Neural crest cell (in vitro differentiated cells): ENCODE results near the gene CDR2L. TPM values are rescaled to one million over a fixed set of nuclear protein-coding genes. Genes with fewer than 3 reads are reported as not detected.

Experiments used
- DNase-seq: peaks from one replicate; pipeline ENCODE4 v3.0.0; 2021; ENCODE audit warnings: low read depth, mixed read lengths, low spot score
- H3K27ac Mint-ChIP-seq: one replicate; pipeline ENCODE4 v1.8.0; 2021; ENCODE audit warnings: mild to moderate bottlenecking, mixed read lengths; ENCODE audit not compliant: unreplicated experiment
- H3K27me3 Mint-ChIP-seq: 2 replicates; pipeline ENCODE4 v1.8.0; 2021; ENCODE audit warnings: low read depth, mild to moderate bottlenecking, mixed read lengths
- H3K36me3 Mint-ChIP-seq: 2 replicates; pipeline ENCODE4 v1.8.0; 2021; ENCODE audit warnings: low read depth, mild to moderate bottlenecking, mixed read lengths
- H3K4me1 Mint-ChIP-seq: 2 replicates; pipeline ENCODE4 v1.8.0; 2021; ENCODE audit warnings: mixed read lengths
- H3K4me3 Mint-ChIP-seq: one replicate; pipeline ENCODE4 v1.8.0; 2021; ENCODE audit warnings: mild to moderate bottlenecking, mixed read lengths
- H3K9me3 Mint-ChIP-seq: 2 replicates; pipeline ENCODE4 v1.8.0; 2021; ENCODE audit warnings: mixed read lengths
- total RNA-seq: library from RNA; stranded (reverse); gene quantifications from 2 replicates; pipeline ENCODE4 v1.2.1, GENCODE V29; 2021
- TF ChIP-seq, protein P1 (sequence below): fragments of 200-600 bp; sonication (generic); conservative IDR thresholded peaks from 2 replicates; pipeline ENCODE4 v1.5.0; 2021; ENCODE audit warnings: antibody characterized with exemption, mild to moderate bottlenecking

Gene CDR2L
- total RNA-seq, 1 donor from 2014 or later = 24.1 TPM

DNA sequence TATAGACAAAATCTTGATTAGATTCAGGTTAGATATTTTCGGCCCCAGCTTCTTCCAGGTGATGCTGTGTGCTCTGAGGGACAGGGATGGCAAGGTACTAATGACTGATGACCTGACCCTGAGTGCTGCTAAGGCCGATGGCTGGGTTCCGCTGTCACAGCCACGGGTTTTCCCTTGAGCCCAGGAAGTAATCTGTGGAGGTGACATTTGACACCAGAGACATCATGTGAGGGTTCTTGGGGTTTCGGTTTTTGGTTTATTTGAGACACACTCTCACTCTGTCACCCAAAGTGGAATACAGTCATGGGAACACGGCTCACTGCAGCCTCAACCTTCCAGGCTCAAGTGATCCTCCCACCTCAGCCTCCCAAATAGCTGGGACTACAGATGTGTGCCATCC lies 41.9 kb upstream of the CDR2L start:
- no peak for DNase-seq
- Mint-ChIP-seq H3K36me3 (no peaks in the 10 kb centered on the region), H3K9me3 (no peaks in the 10 kb centered on the region), H3K4me3 (no peak overlapping the region), H3K27ac (no peak overlapping the region), H3K4me1 (no peaks in the 10 kb centered on the region), H3K27me3 (peaks cover 59% of the 10 kb centered on the region)
- TF ChIP-seq, protein P1, sequence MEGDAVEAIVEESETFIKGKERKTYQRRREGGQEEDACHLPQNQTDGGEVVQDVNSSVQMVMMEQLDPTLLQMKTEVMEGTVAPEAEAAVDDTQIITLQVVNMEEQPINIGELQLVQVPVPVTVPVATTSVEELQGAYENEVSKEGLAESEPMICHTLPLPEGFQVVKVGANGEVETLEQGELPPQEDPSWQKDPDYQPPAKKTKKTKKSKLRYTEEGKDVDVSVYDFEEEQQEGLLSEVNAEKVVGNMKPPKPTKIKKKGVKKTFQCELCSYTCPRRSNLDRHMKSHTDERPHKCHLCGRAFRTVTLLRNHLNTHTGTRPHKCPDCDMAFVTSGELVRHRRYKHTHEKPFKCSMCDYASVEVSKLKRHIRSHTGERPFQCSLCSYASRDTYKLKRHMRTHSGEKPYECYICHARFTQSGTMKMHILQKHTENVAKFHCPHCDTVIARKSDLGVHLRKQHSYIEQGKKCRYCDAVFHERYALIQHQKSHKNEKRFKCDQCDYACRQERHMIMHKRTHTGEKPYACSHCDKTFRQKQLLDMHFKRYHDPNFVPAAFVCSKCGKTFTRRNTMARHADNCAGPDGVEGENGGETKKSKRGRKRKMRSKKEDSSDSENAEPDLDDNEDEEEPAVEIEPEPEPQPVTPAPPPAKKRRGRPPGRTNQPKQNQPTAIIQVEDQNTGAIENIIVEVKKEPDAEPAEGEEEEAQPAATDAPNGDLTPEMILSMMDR = no peak

DNA sequence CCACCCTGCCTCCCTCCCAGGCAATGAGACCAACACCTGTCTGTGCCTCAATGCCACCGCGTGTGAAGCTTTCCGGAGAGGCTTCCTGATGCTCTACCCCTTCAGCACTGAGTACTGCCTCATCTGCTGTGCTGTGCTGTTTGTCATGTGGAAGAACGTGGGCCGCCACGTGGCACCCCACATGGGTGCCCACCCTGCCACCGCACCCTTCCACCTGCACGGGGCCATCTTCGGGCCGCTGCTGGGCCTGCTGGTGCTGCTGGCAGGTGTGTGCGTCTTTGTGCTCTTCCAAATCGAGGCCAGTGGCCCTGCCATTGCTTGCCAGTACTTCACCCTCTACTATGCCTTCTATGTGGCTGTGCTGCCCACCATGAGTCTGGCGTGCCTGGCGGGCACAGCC lies 40.8 kb upstream of the CDR2L start:
- no peak overlapping the region for H3K27ac Mint-ChIP-seq
- peaks cover 53% of the 10 kb centered on the region for H3K27me3 Mint-ChIP-seq
- no peaks in the 10 kb centered on the region for H3K9me3 Mint-ChIP-seq
- no peaks in the 10 kb centered on the region for H3K36me3 Mint-ChIP-seq
- TF ChIP-seq, protein P1 = no peak
- no peak for DNase-seq
- no peak overlapping the region for H3K4me3 Mint-ChIP-seq
- no peaks in the 10 kb centered on the region for H3K4me1 Mint-ChIP-seq

DNA sequence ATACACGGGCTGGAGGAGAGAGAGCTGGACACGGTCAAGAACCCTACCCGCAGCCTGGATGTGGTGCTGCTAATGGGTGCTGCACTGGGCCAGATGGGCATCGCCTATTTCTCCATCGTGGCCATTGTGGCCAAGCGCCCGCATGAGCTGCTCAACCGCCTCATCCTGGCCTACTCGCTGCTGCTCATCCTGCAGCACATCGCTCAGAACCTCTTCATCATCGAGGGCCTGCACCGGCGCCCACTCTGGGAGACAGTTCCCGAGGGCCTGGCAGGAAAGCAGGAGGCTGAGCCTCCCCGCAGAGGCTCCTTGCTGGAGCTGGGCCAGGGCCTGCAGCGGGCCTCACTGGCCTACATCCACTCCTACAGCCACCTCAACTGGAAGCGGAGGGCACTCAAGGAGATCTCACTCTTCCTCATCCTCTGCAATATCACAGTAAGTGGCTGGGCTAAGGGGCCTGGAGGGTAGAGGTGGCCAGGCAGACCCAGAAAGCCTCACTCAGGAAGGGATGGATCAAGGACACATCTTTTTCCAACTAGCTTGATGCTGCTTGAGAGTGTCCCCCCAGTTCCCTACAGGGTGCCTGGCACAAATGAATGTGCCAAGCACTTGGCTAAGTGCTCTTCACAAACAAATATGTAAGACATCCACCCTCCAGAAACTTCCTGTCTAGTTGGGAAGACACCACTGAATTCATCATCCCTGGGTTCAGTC lies 40.2 kb upstream of the CDR2L start:
- TF ChIP-seq, protein P1 = no peak
- Mint-ChIP-seq H3K36me3 (no peaks in the 10 kb centered on the region), H3K27me3 (peaks cover 47% of the 10 kb centered on the region), H3K4me3 (no peak overlapping the region), H3K9me3 (no peaks in the 10 kb centered on the region), H3K4me1 (no peaks in the 10 kb centered on the region), H3K27ac (no peak overlapping the region)
- no peak for DNase-seq

DNA sequence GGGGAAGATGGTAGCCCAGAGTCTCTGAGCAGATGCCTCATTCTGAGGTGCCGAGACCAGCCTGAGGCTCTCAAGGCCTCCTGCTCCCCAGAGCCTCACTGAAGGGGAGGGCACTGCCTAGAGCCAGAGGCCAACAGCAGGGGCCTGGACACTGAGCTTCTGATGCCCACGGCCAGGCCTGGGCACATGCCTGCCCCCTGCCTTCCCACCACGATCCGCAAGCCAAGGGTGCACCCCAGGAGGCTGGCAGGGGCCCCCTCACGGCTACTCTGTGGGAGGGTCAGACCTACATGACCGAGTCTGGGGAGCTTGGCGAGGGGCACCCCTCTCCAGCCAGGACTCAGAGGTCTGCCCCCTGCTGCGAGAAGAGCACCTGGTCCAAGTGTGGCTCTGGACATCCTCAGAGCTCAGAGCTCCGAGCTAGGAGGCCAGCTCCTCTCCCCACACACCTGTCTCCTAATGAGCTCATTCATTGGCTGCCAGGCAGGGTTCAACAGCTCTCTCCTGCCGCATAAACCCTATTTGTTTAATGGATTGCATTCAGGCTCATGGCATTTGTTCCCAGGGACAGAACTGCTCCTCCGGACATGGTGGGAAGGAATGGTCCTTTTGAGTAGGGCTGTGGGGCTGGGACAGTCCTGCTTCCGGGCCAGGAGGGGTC lies 37.8 kb upstream of the CDR2L start:
- no peak overlapping the region for H3K4me3 Mint-ChIP-seq
- TF ChIP-seq, protein P1 = no peak
- H3K27me3 Mint-ChIP-seq = peaks cover 27% of the 10 kb centered on the region
- H3K9me3 Mint-ChIP-seq = no peaks in the 10 kb centered on the region
- H3K36me3 Mint-ChIP-seq = no peaks in the 10 kb centered on the region
- H3K27ac Mint-ChIP-seq = no peak overlapping the region
- H3K4me1 Mint-ChIP-seq = no peaks in the 10 kb centered on the region
- no peak for DNase-seq

DNA sequence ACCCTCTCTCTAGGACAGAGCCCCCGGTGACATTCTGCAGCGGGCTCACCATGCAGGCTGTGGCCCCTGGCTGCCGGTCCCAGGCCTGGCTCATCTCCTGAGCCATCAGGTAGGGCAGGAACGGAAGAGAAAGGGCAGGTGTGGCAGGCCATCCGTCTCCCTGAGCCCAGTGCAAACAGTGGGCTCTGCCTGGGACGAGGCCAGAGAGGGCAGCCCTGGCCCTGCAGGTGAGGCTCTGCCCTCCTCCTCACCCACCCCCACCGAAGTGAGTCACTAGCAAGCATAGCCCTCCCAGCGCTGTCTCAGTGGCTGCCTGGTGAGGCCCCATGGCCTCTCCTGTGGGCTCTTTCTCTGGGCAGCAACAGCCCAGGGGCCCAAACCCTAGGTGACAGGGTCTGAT lies 37.2 kb upstream of the CDR2L start:
- no peak for DNase-seq
- Mint-ChIP-seq H3K9me3 (no peaks in the 10 kb centered on the region), H3K27ac (no peak overlapping the region), H3K4me1 (no peaks in the 10 kb centered on the region), H3K27me3 (peaks cover 21% of the 10 kb centered on the region), H3K36me3 (no peaks in the 10 kb centered on the region), H3K4me3 (no peak overlapping the region)
- TF ChIP-seq, protein P1 = no peak
